AG04449 (cell line): ENCODE results near the gene ZSWIM1.

ENCODE experiments used
- CTCF ChIA-PET: fragments of 350-600 bp; formaldehyde crosslinking; extraction: SDS; loops from one replicate; lab custom pipeline; 2021; ENCODE audit warnings: antibody characterized with exemption; lab: Yijun Ruan, JAX
- POLR2A ChIA-PET: fragments of 400-600, 350-600 bp; formaldehyde crosslinking; extraction: SDS; loops from one replicate; lab custom pipeline; 2020; ENCODE audit warnings: antibody characterized with exemption, inconsistent platforms; lab: Yijun Ruan, JAX
- DNase-seq: peaks from one replicate; pipeline ENCODE4 v3.0.0-alpha.2; 2010; ENCODE audit warnings: low read depth, low spot score
- H3K4me3 ChIP-seq: 2 replicates; pipeline ENCODE4 v1.5.1; 2011; ENCODE audit warnings: low read depth, mild to moderate bottlenecking, control low read depth, low read length
- CTCF ChIP-seq: IDR thresholded peaks from one replicate; pipeline ENCODE4 v1.5.1; 2011; ENCODE audit warnings: mild to moderate bottlenecking, moderate library complexity, low read length, control low read depth, inconsistent platforms; ENCODE audit not compliant: insufficient read depth; ENCODE audit errors: missing control alignments

The ZSWIM1 gene

DNA sequence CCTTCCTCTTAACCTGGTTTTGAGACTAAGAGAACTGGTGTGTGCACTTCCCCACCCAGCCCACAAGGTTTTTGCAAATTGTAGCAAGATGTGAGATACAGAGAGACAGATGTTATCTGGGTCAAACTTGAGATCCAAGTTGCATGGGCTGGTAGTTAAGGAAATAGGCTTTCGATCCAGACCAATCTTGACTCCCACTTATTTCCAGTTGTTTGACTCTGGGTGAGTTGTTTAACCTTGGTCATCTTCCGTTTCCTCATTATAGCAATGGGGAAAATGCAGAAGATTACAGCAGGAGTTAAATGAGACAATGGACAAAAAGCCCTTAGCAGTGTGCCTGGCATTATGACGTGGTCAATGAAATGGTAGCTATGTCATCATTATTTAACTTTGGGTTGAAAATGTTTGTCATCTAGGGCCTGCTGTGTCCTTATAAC is 45.7 kb upstream of the ZSWIM1 start:
- no peak for DNase-seq
- CTCF ChIA-PET: interaction anchor here (1.1 to 1.6 kb wide), 2 partner anchors 134 to 1786 kb away, joined by 3 to 10 read pairs; no protein-coding TSS in a partner anchor
- POLR2A ChIA-PET: no interaction called here
- TF ChIP-seq CTCF: no peak
- peak overlapping the region; percentile 29 for H3K4me3 ChIP-seq

- DNase-seq: no peak
- CTCF ChIA-PET: interaction anchor here (1.6 kb wide), 1 partner anchor 134 kb away, joined by 10 read pairs; no protein-coding TSS in a partner anchor
- POLR2A ChIA-PET: no interaction called here
- no peak for TF ChIP-seq CTCF
- peak overlapping the region; percentile 29 for H3K4me3 ChIP-seq
Observed at GRCh38 chr20:45835825-45836224, 45.2 kb upstream of the ZSWIM1 start.

DNA sequence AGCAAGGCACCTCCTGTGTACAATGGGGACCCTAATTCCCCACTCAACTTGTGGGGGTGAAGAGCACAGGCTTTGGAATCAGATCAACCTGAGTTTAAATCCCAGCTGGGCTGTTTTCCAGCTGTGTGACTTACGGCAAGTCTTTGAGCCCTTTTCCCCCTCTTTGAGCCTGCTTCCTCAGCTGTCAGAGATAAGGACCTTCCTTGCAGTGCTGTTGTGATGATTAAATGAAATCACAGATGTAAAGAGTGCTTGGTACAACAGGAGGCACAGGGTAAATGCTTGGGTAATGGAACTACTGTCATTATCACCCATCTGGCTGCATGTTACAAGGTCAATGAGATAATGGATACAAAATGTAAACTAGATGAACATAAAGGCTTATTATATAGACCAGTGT is 44.2 kb upstream of the ZSWIM1 start:
- TF ChIP-seq CTCF: no peak
- no peak for DNase-seq
- POLR2A ChIA-PET: interaction anchor here (0.6 kb wide), 1 partner anchor 1401 kb away, joined by 4 read pairs; no protein-coding TSS in a partner anchor
- H3K4me3 ChIP-seq: peak overlapping the region; percentile 3; the same call in 1 of the 2 replicates
- CTCF ChIA-PET: interaction anchor here (1.5 kb wide), 1 partner anchor 56 kb away, joined by 3 read pairs; no protein-coding TSS in a partner anchor

DNA sequence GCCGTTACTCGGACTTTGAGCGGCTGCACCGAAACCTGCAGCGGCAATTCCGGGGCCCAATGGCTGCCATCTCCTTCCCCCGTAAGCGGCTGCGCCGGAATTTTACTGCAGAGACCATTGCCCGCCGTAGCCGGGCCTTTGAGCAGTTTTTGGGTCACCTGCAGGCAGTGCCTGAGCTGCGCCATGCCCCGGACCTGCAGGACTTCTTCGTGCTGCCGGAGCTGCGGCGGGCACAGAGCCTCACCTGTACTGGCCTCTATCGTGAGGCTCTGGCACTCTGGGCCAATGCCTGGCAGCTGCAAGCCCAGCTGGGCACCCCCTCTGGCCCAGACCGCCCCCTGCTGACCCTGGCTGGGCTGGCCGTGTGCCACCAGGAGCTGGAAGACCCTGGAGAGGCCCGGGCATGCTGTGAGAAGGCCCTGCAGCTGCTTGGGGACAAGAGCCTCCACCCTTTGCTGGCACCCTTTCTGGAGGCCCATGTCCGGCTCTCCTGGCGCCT is 40.3 kb upstream of the ZSWIM1 start:
- TF ChIP-seq CTCF: no peak
- DNase-seq: no peak
- ChIA-PET CTCF (interaction anchor here (1.4 kb wide), 1 partner anchor 49 kb away, joined by 3 read pairs; no protein-coding TSS in a partner anchor), POLR2A (interaction anchor here (1.0 to 1.5 kb wide), 3 partner anchors 11 to 40 kb away, joined by 3 to 4 read pairs (median 3); partner anchors contain the start of genes ACOT8 and ZSWIM1)
- no peak overlapping the region for H3K4me3 ChIP-seq

GRCh38 chr20:45841407-45842129 is 39.5 kb upstream of the ZSWIM1 start:
- CTCF ChIA-PET: interaction anchor here (1.0 to 2.1 kb wide), 4 partner anchors 18 to 49 kb away, joined by 3 to 6 read pairs (median 3); no protein-coding TSS in a partner anchor
- POLR2A ChIA-PET: interaction anchor here (0.7 to 1.9 kb wide), 5 partner anchors 8 to 93 kb away, joined by 3 to 9 read pairs (median 4); partner anchors contain the start of genes ACOT8, PCIF1 and SNX21
- no peak overlapping the region for H3K4me3 ChIP-seq
- no peak for DNase-seq
- no peak for TF ChIP-seq CTCF

- CTCF ChIA-PET: interaction anchor here (0.8 to 2.1 kb wide), 5 partner anchors 9 to 48 kb away, joined by 3 to 6 read pairs (median 3); partner anchors contain the start of gene SNX21
- DNase-seq: peak; percentile 23
- no peak overlapping the region for H3K4me3 ChIP-seq
- TF ChIP-seq CTCF: no peak
- POLR2A ChIA-PET: interaction anchor here (0.7 to 1.9 kb wide), 5 partner anchors 9 to 93 kb away, joined by 3 to 9 read pairs (median 4); partner anchors contain the start of genes ACOT8, PCIF1 and SNX21
Observed at GRCh38 chr20:45842169-45842812, 38.7 kb upstream of the ZSWIM1 start.
